AG04449 (cell line): Measurements from ENCODE around the gene LRRC4C.

ENCODE experiments used
- CTCF ChIA-PET: fragments of 350-600 bp; formaldehyde crosslinking; extraction: SDS; loops from one replicate; lab custom pipeline; 2021; ENCODE audit warnings: antibody characterized with exemption; lab: Yijun Ruan, JAX
- POLR2A ChIA-PET: fragments of 400-600, 350-600 bp; formaldehyde crosslinking; extraction: SDS; loops from one replicate; lab custom pipeline; 2020; ENCODE audit warnings: antibody characterized with exemption, inconsistent platforms; lab: Yijun Ruan, JAX
- DNase-seq: peaks from one replicate; pipeline ENCODE4 v3.0.0-alpha.2; 2010; ENCODE audit warnings: low read depth, low spot score
- H3K4me3 ChIP-seq: 2 replicates; pipeline ENCODE4 v1.5.1; 2011; ENCODE audit warnings: low read depth, mild to moderate bottlenecking, control low read depth, low read length
- TF ChIP-seq, protein P1 (sequence below): IDR thresholded peaks from one replicate; pipeline ENCODE4 v1.5.1; 2011; ENCODE audit warnings: mild to moderate bottlenecking, moderate library complexity, low read length, control low read depth, inconsistent platforms; ENCODE audit not compliant: insufficient read depth; ENCODE audit errors: missing control alignments

The LRRC4C gene

DNA sequence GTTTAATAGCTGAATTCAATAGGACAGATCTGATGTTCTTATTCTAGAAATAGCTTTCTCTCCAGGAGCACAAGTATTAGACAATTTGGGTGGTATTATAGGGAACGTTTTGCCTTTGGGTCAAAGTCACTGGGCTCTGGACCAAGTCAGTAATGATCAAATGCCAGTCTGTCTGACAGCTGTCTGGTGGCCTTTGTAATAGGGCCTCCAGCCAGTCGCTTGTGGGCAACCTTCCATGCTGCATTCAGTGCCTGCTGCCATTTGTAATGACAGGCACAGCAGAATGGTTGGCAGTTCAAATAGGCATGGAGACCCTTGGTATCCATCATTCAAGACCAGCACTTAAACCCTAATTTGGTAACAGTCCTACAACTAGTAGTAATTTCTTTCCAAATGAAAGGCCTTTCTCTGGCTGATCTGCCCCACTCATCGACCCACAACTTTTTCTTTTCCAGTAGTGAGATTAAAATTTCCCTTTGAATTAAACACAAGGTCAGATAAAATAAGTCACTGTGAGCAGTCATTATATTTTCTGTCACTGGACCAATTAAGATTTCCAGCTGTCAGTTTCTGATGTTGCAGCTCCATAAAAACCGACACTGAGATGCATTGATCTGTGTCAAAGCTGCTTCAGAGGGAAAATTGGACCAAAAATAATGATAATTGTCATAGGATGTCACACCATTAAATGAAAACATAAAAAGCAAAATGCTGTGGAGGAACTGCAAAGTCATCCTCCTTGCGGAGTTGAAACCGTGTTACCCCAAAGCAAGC lies 1038.1 kb downstream of the LRRC4C start:
- TF ChIP-seq, protein P1, sequence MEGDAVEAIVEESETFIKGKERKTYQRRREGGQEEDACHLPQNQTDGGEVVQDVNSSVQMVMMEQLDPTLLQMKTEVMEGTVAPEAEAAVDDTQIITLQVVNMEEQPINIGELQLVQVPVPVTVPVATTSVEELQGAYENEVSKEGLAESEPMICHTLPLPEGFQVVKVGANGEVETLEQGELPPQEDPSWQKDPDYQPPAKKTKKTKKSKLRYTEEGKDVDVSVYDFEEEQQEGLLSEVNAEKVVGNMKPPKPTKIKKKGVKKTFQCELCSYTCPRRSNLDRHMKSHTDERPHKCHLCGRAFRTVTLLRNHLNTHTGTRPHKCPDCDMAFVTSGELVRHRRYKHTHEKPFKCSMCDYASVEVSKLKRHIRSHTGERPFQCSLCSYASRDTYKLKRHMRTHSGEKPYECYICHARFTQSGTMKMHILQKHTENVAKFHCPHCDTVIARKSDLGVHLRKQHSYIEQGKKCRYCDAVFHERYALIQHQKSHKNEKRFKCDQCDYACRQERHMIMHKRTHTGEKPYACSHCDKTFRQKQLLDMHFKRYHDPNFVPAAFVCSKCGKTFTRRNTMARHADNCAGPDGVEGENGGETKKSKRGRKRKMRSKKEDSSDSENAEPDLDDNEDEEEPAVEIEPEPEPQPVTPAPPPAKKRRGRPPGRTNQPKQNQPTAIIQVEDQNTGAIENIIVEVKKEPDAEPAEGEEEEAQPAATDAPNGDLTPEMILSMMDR = no peak
- no peak for DNase-seq
- CTCF ChIA-PET = no interaction called here
- no peak overlapping the region for H3K4me3 ChIP-seq
- POLR2A ChIA-PET = no interaction called here

DNA sequence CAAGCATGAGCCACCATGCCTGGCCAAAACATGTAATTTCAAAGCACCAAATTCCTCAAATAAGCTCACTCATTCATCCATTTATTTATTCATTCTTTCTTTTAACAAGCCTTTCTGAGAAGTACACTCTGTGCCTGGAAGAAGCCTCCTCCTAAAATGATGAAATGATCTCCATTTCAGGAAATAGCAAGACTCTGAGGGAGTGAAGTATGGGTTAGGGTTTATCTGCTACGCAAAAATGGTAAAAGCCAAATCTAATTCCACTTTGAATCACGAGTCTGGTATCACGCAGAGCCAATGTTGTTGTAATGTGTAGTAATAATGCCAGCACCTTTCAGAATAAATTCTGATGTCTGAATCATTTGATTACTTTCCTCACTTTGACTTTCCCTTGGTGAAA lies 1041.8 kb downstream of the LRRC4C start:
- H3K4me3 ChIP-seq = no peak overlapping the region
- ChIA-PET CTCF (no interaction called here), POLR2A (no interaction called here)
- DNase-seq = no peak
- TF ChIP-seq, protein P1 = no peak

DNA sequence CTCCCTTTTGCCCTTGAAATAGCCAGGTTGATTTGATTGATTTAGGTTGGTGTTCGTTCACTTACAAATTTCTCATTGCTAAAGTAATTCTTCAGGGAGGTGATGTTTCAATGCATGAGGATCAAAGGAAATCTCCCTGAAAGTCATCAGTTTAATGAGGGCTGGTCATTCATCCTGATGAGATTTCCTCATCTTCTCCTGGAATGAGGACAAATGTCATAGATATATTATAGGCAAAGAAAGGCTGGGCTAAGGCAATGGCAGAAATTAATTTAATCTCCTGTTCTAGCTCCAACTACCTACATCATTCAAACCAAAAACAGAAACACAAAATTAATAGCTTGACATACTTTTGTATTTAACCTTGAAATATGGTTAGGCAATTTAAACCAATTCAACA lies 1052.1 kb downstream of the LRRC4C start:
- TF ChIP-seq, protein P1 = no peak
- POLR2A ChIA-PET = no interaction called here
- H3K4me3 ChIP-seq = no peak overlapping the region
- CTCF ChIA-PET = no interaction called here
- DNase-seq = no peak

DNA sequence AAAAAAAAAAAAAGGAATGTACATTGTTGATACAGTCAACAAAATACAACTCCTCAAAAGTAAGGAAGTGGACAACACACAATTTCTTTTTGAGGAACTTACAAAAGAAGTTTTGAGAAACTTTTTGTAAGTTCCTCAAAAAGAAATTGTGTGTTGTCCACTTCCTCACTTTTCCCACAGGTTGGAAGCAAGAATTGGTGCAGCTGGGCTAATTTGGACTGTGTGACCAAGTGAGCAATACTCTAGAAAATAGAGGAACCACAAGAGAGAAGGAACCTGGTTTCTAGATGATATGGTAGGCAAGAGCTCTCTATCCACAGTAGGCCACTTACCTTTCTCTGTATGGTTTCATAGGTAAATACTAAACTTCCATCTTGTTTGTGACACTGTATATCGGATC lies 1053.8 kb downstream of the LRRC4C start:
- no peak for DNase-seq
- POLR2A ChIA-PET = no interaction called here
- TF ChIP-seq, protein P1 = no peak
- CTCF ChIA-PET = no interaction called here
- no peak overlapping the region for H3K4me3 ChIP-seq

DNA sequence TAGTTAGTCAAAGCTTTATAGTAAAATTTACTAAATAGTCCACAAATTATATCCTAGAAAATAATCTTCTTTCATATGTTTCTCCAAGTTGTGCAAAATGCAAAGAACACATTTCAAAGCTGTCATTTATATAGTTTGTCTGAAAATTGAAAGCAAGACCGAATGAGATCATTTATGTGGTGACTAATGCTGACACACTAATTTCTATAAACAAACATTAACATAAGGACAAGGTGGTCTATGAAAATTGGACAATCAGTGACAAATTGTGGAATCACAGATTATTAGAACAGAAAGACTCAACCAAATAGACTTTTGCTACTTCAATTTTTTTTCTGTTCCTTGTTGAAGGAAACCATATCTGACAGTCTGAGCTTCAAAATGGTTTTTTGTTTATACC lies 1056.1 kb downstream of the LRRC4C start:
- TF ChIP-seq, protein P1 = no peak
- no peak for DNase-seq
- ChIA-PET CTCF (no interaction called here), POLR2A (no interaction called here)
- H3K4me3 ChIP-seq = no peak overlapping the region

DNA sequence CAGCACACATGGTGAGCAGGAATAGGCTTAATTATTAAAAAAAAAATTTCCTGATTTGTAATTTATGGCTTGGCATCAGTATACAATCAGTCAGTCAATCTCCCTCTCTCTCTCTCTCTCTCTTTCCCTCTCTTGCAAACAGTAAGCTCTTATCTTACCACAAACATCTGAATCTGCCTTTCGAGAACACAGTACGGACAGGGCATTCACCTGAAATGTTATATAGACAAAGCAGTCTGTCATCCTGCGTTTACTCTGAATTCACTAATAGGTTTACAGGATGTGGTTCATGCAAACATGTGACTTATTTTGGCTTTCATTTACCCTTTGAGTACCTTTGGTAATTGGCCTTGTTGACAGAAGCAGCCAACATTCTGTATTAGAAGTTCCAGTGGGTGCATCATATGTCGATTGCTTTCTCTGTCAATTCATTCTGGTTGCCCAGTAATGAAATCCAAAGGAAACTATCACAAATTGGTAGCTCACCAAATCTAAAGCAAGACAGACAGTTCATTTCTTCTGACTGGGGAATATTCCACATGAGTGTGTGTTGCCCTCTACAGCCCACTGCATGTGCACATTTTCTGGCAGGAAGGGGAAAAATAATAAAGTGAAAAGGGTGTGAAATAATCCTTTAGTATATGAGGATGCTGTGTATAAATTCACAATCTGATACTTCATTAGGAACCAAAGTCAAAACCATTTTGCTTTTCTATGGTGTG lies 1058.2 kb downstream of the LRRC4C start:
- ChIA-PET POLR2A (no interaction called here), CTCF (interaction anchor here (1.3 kb wide), 1 partner anchor 93 kb away, joined by 4 read pairs; no protein-coding TSS in a partner anchor)
- TF ChIP-seq, protein P1 = no peak
- no peak for DNase-seq
- no peak overlapping the region for H3K4me3 ChIP-seq
